K562 (cell line): ENCODE measurements around the gene RASL10B. TPM values are rescaled to one million over a fixed set of nuclear protein-coding genes. Genes with fewer than 3 reads are reported as not detected.

Experiments
- ATAC-seq: fragments of 200-7000 bp; cut with Tn5 transposase; 3 replicates; pipeline ENCODE4 v1.9.1; 2020; ENCODE audit warnings: moderate library complexity
- BruUV-seq: library from RNA; stranded (reverse); fragments of 400-500 nt; replicated peaks from 2 replicates; lab custom pipeline; 2021; lab: Mats Ljungman, UMichigan
- CTCF ChIA-PET: fragments of 300-600 bp; formaldehyde crosslinking; extraction: SDS; loops from one replicate; lab custom pipeline; 2021; ENCODE audit warnings: low intra/inter-chr PET ratio; lab: Yijun Ruan, JAX
- POLR2A ChIA-PET: fragments of 300-600, 350-650 bp; sonication (Branson Sonifier 250); formaldehyde crosslinking; extraction: SDS; loops from one replicate; lab custom pipeline; 2021; ENCODE audit warnings: antibody characterized with exemption, inconsistent platforms; lab: Yijun Ruan, JAX
- DNase-seq, 4 experiments: peaks; one replicate each; pipeline versions ENCODE4 v3.0.0 to v3.0.0-alpha.2; 2011 to 2018; ENCODE audit warnings: low spot score in 3 of 4, mixed read lengths in 3 of 4; ENCODE audit errors: extremely low read depth in 1 of 4
- FAIRE-seq: peaks from 2 replicates; lab custom pipeline; 2011; peaks lifted over from hg19 to GRCh38; lab: Jason Lieb, UNC
- H2AFZ ChIP-seq: 2 replicates; pipeline ENCODE4 v1.6.0; 2011; ENCODE audit warnings: low read depth, low read length, control low read depth, inconsistent platforms
- H3K27ac ChIP-seq: fragments of 200-600 bp; 3 replicates; pipeline ENCODE4 v1.8.0; 2011; ENCODE audit warnings: low read depth, mild to moderate bottlenecking, control low read depth, inconsistent platforms, low read length, moderate library complexity, mixed read lengths; ENCODE audit errors: extremely low read depth
- H3K27me3 ChIP-seq, 2 experiments: fragments of 300-600 bp in 1 of 2; 2 replicates in 1 of 2; 3 replicates in 1 of 2; pipeline versions ENCODE4 v1.6.0 to v1.8.0; 2011; ENCODE audit warnings: inconsistent platforms in 2 of 2, low read length in 2 of 2, mild to moderate bottlenecking in 1 of 2, mixed read lengths in 1 of 2, moderate library complexity in 1 of 2; ENCODE audit not compliant: control insufficient read depth in 2 of 2, insufficient read depth in 2 of 2
- H3K36me3 ChIP-seq: fragments of 300-600 bp; 3 replicates; pipeline ENCODE4 v1.8.0; 2011; ENCODE audit warnings: mild to moderate bottlenecking, low read length, inconsistent platforms; ENCODE audit not compliant: control insufficient read depth, insufficient read depth
- H3K4me1 ChIP-seq, 2 experiments: fragments of 200-600 bp in 1 of 2; replicated peaks in 1 of 2; 2 replicates in 1 of 2; 3 replicates in 1 of 2; pipeline versions ENCODE4 v1.5.1 to v1.8.0; 2011; ENCODE audit warnings: inconsistent platforms in 2 of 2, low read length in 2 of 2, mild to moderate bottlenecking in 1 of 2, mixed read lengths in 1 of 2, moderate library complexity in 1 of 2; ENCODE audit not compliant: control insufficient read depth in 2 of 2, insufficient read depth in 2 of 2
- H3K4me2 ChIP-seq: 2 replicates; pipeline ENCODE4 v1.6.1; 2011; ENCODE audit warnings: low read length, control low read depth, inconsistent platforms, mixed read lengths; ENCODE audit not compliant: insufficient read depth
- H3K4me3 ChIP-seq: fragments of 200-600 bp; sonication (generic), shearing (Covaris generic); 2 replicates; pipeline ENCODE4 v1.5.1; 2016; ENCODE audit warnings: control low read depth, inconsistent platforms
- H3K79me2 ChIP-seq: fragments of 200-600 bp; 3 replicates; pipeline ENCODE4 v1.8.0; 2011; ENCODE audit warnings: low read length, inconsistent platforms; ENCODE audit not compliant: control insufficient read depth, insufficient read depth
- H3K9ac ChIP-seq, 2 experiments: 2 replicates each; pipeline versions ENCODE4 v1.6.0 to v1.6.1; 2011; ENCODE audit warnings: low read depth in 2 of 2, low read length in 2 of 2, control low read depth in 1 of 2, inconsistent platforms in 1 of 2, mild to moderate bottlenecking in 1 of 2, mixed read lengths in 1 of 2; ENCODE audit not compliant: insufficient read depth in 1 of 2
- H3K9me1 ChIP-seq: one replicate; pipeline ENCODE4 v1.6.0; 2011; ENCODE audit warnings: inconsistent platforms, mild to moderate bottlenecking, low read length, moderate library complexity; ENCODE audit not compliant: control insufficient read depth, insufficient read depth
- H3K9me3 ChIP-seq: replicated peaks from 2 replicates; pipeline ENCODE4 v1.5.1; 2011; ENCODE audit warnings: low read depth, low read length, inconsistent platforms; ENCODE audit not compliant: control insufficient read depth, insufficient read depth
- H4K20me1 ChIP-seq: replicated peaks from 2 replicates; pipeline ENCODE4 v1.6.1; 2011; ENCODE audit warnings: low read length, inconsistent platforms, mixed read lengths; ENCODE audit not compliant: control insufficient read depth, insufficient read depth
- ARHGAP35 ChIP-seq: fragments of 450-650 bp; IDR thresholded peaks from 2 replicates; pipeline ENCODE4 v1.6.1; 2018; ENCODE audit not compliant: partially characterized antibody
- ARID2 ChIP-seq: fragments of 450-650 bp; IDR thresholded peaks from 2 replicates; pipeline ENCODE4 v1.6.1; 2017; ENCODE audit warnings: antibody characterized with exemption, mild to moderate bottlenecking
- CBX8 ChIP-seq: fragments of 200-600 bp; sonication (generic); IDR thresholded peaks from 2 replicates; pipeline ENCODE4 v1.6.1; 2012; ENCODE audit warnings: borderline replicate concordance, mixed run types, low read depth, mild to moderate bottlenecking, moderate library complexity, mixed read lengths, low read length, control low read depth, inconsistent platforms; ENCODE audit not compliant: poor library complexity, severe bottlenecking; ENCODE audit errors: extremely low read depth
- DDX20 ChIP-seq: fragments of 450-650 bp; IDR thresholded peaks from 2 replicates; pipeline ENCODE4 v1.6.1; 2016; ENCODE audit warnings: missing genetic modification characterization, low read depth, mild to moderate bottlenecking, missing compliant biosample characterization, moderate library complexity
- FOSL1 ChIP-seq: fragments of 200-800 bp; sonication (Bioruptor generic); conservative IDR thresholded peaks from 2 replicates; pipeline ENCODE4 v1.6.1; 2016; ENCODE audit warnings: missing genetic modification characterization, missing compliant biosample characterization
- NFE2L1 ChIP-seq: fragments of 450-650 bp; IDR thresholded peaks from 2 replicates; pipeline ENCODE4 v1.6.1; 2016; ENCODE audit warnings: missing genetic modification characterization, low read depth, mild to moderate bottlenecking, missing compliant biosample characterization, moderate library complexity, borderline replicate concordance
- SMAD2 ChIP-seq: fragments of 150-350 bp; IDR thresholded peaks from 2 replicates; pipeline ENCODE4 v1.6.1; 2014; ENCODE audit warnings: low read depth, mild to moderate bottlenecking, low read length
- SPI1 ChIP-seq: IDR thresholded peaks from 2 replicates; pipeline ENCODE4 v1.6.1; 2011; ENCODE audit warnings: low read depth, low read length, control low read depth, borderline replicate concordance
- SRSF7 ChIP-seq: fragments of 200-400 bp; formaldehyde crosslinking; optimal IDR thresholded peaks from 2 replicates; pipeline ENCODE3; 2017; ENCODE audit warnings: mild to moderate bottlenecking, low read depth, low read length
- YBX1 ChIP-seq: fragments of 450-650 bp; IDR thresholded peaks from 2 replicates; pipeline ENCODE4 v1.7.1; 2016; ENCODE audit warnings: mild to moderate bottlenecking
- ZNF274 ChIP-seq: IDR thresholded peaks from 2 replicates; pipeline ENCODE4 v1.6.1; 2011; ENCODE audit warnings: low read depth, mild to moderate bottlenecking, low read length, moderate library complexity, borderline replicate concordance
- ZNF445 ChIP-seq: fragments of 250-450 bp; sonication (Bioruptor Pico); IDR thresholded peaks from 2 replicates; pipeline ENCODE4 v1.4.0; 2020; ENCODE audit warnings: low read depth, mild to moderate bottlenecking, moderate library complexity
- WGBS: fragments of 100-300 bp; shearing (Covaris generic); methylation state at CpG from one replicate; pipeline ENCODE4 v1.1.6; 2016; ENCODE audit warnings: low coverage, mixed read lengths; ENCODE audit not compliant: insufficient coverage; ENCODE audit errors: missing lambda C conversion rate; 5-methylcytosine and 5-hydroxymethylcytosine counted together
- in situ Hi-C: fragments of 300-500 bp; cut with MboI; formaldehyde crosslinking; loops from 4 replicates; pipeline ENCODE4 v1.15.0; 2018; ENCODE audit warnings: inconsistent platforms, mixed read lengths
- intact Hi-C: fragments of 100-400 bp; cut with micrococcal nuclease; formaldehyde crosslinking; loops from 2 replicates; pipeline ENCODE4 v1.14.2; 2022
- polyA plus RNA-seq, 8 experiments: library from polyadenylated mRNA; depleted of rRNA in 4 of 8; stranded (reverse) in 5 of 8; unstranded in 3 of 8; fragments of >200 nt; fragmentation: Nextera tagmentation in 2 of 8; fragmentation: Illumina TruSeq in 1 of 8; extraction: Ambion mirVana in 2 of 8; extraction: Trizol in 1 of 8; gene quantifications; 2 replicates each; pipeline versions ENCODE4 v1.2.1 to v1.2.3, GENCODE V29; 2011 to 2014; ENCODE audit warnings: inconsistent platforms in 1 of 8, missing spikeins in 1 of 8
- total RNA-seq, 7 experiments: library from RNA; depleted of rRNA in 6 of 7; stranded (reverse); fragments of >200 nt in 6 of 7; fragmentation: Illumina TruSeq in 2 of 7; extraction: Trizol in 2 of 7; gene quantifications; 2 replicates each; pipeline versions ENCODE4 v1.2.1 to v1.2.3, GENCODE V29; 2011 to 2021; ENCODE audit warnings: low replicate concordance in 1 of 7

The RASL10B gene
- total and polyA plus RNA-seq, 9 of the 15 experiments (the other 6 are each of a cell fraction or from before 2014, with no cell fraction given): 0.04 to 0.31 (median 0.14) TPM; not detected in 2

GRCh38 chr17:35713069-35713728, 18.2 kb upstream of the RASL10B start:
- no peaks in the 10 kb centered on the region for H3K4me1 ChIP-seq
- in situ Hi-C loops: no loop called here
- no peak overlapping the region for H3K4me2 ChIP-seq
- no peak overlapping the region for H2AFZ ChIP-seq
- 73% methylated on average over 7 of the region's 7 CpGs for WGBS
- H3K79me2 ChIP-seq: no peaks in the 10 kb centered on the region
- H3K9me1 ChIP-seq: no peaks in the 10 kb centered on the region
- no peaks in the 10 kb centered on the region for H3K27me3 ChIP-seq
- DNase-seq (no peak), FAIRE-seq (no peak), ATAC-seq (no peak)
- H3K4me3 ChIP-seq: no peak overlapping the region
- no peaks in the 10 kb centered on the region for H3K9me3 ChIP-seq
- BruUV-seq: no TSS peak
- H3K36me3 ChIP-seq: peaks cover 91% of the 10 kb centered on the region
- intact Hi-C loops: no loop called here
- H4K20me1 ChIP-seq: no peaks in the 10 kb centered on the region
- ChIA-PET POLR2A (interaction anchor here (0.5 to 1.8 kb wide), 2 partner anchors 10 to 15 kb away, joined by 3 to 6 read pairs; no protein-coding TSS in a partner anchor), CTCF (no interaction called here)
- no peak for TF ChIP-seq ARHGAP35
- no peak for TF ChIP-seq NFE2L1 (tag)
- TF ChIP-seq SPI1: peak; percentile 46; the same call in 1 of the 2 replicates
- no peak overlapping the region for H3K9ac ChIP-seq
- no peak overlapping the region for H3K27ac ChIP-seq

GRCh38 chr17:35714988-35715387, 16.5 kb upstream of the RASL10B start:
- H3K9me1 ChIP-seq: no peaks in the 10 kb centered on the region
- WGBS: 86% methylated on average over 2 of the region's 2 CpGs
- intact Hi-C loops: no loop called here
- H3K9ac ChIP-seq: no peak overlapping the region
- no peaks in the 10 kb centered on the region for H3K4me1 ChIP-seq
- H3K9me3 ChIP-seq: no peaks in the 10 kb centered on the region
- no peak overlapping the region for H3K27ac ChIP-seq
- H3K4me3 ChIP-seq: no peak overlapping the region
- DNase-seq (no peak), ATAC-seq (no peak), FAIRE-seq (no peak)
- H3K79me2 ChIP-seq: no peaks in the 10 kb centered on the region
- CTCF ChIA-PET: no interaction called here
- TF ChIP-seq SMAD2: no peak
- TF ChIP-seq ZNF445 (CRISPR knock-in tag): no peak
- TF ChIP-seq SRSF7: no peak
- TF ChIP-seq YBX1: no peak
- TF ChIP-seq ZNF274: no peak
- TF ChIP-seq ARID2: no peak
- TF ChIP-seq DDX20 (tag): no peak
- no peak for TF ChIP-seq CBX8
- no peak for TF ChIP-seq FOSL1 (tag)
- TF ChIP-seq, all 486 proteins: peak for 0
- no TSS peak for BruUV-seq
- no peak overlapping the region for H3K4me2 ChIP-seq
- POLR2A ChIA-PET: no interaction called here
- H2AFZ ChIP-seq: no peak overlapping the region
- H3K27me3 ChIP-seq: no peaks in the 10 kb centered on the region
- in situ Hi-C loops: no loop called here
- peaks cover 93% of the 10 kb centered on the region for H3K36me3 ChIP-seq
- H4K20me1 ChIP-seq: no peaks in the 10 kb centered on the region
